HepG2 (cell line): Measurements from ENCODE around the gene NFATC2. TPM values are rescaled to one million over a fixed set of nuclear protein-coding genes. Genes with fewer than 3 reads are reported as not detected.
A peak's percentile ranks its signal among the peaks of the same experiment; 100 is the strongest.

Source experiments
- ARID4A ChIP-seq: sonication (generic); formaldehyde crosslinking; IDR thresholded peaks from 2 replicates; pipeline ENCODE4 v1.5.0; 2020; ENCODE audit warnings: mild to moderate bottlenecking, missing genetic modification reagents, borderline replicate concordance
- ATF6 ChIP-seq: sonication (generic); formaldehyde crosslinking; conservative IDR thresholded peaks from 2 replicates; pipeline ENCODE4 v1.4.0; 2020; ENCODE audit warnings: missing genetic modification reagents
- HDAC2 ChIP-seq: sonication (generic); formaldehyde crosslinking; IDR thresholded peaks from 2 replicates; pipeline ENCODE4 v1.4.0; 2020; ENCODE audit warnings: missing genetic modification reagents
- HIC2 ChIP-seq: sonication (generic); formaldehyde crosslinking; IDR thresholded peaks from 2 replicates; pipeline ENCODE4 v1.9.0; 2022; ENCODE audit warnings: low read depth, missing genetic modification reagents
- PAF1 ChIP-seq: IDR thresholded peaks from 2 replicates; pipeline ENCODE4 v1.6.1; 2016; ENCODE audit warnings: missing genetic modification reagents, missing compliant biosample characterization
- PAX8 ChIP-seq: sonication (generic); formaldehyde crosslinking; IDR thresholded peaks from 2 replicates; pipeline ENCODE4 v1.8.0; 2022; ENCODE audit warnings: mild to moderate bottlenecking, missing genetic modification reagents, borderline replicate concordance
- RELA ChIP-seq: sonication (generic); formaldehyde crosslinking; IDR thresholded peaks from 2 replicates; pipeline ENCODE4 v1.4.0; 2020; ENCODE audit warnings: missing genetic modification reagents
- U2AF1 ChIP-seq: fragments of 200-400 bp; formaldehyde crosslinking; optimal IDR thresholded peaks from 2 replicates; pipeline ENCODE3; 2017; ENCODE audit warnings: mild to moderate bottlenecking, low read depth, low read length
- U2AF2 ChIP-seq: fragments of 200-400 bp; formaldehyde crosslinking; IDR thresholded peaks from 2 replicates; pipeline ENCODE4 v1.6.1; 2017; ENCODE audit warnings: low read depth, mild to moderate bottlenecking, low read length
- ZFP36 ChIP-seq: fragments of 150-350 bp; IDR thresholded peaks from 2 replicates; pipeline ENCODE4 v1.6.1; 2018; ENCODE audit warnings: borderline replicate concordance, low read length, low read depth; ENCODE audit not compliant: partially characterized antibody
- ZFY ChIP-seq: sonication (generic); formaldehyde crosslinking; IDR thresholded peaks from 2 replicates; pipeline ENCODE4 v1.4.0; 2020; ENCODE audit warnings: missing genetic modification reagents
- ZMAT5 ChIP-seq: sonication (generic); formaldehyde crosslinking; IDR thresholded peaks from 2 replicates; pipeline ENCODE4 v1.5.0; 2020; ENCODE audit warnings: mild to moderate bottlenecking, low read depth, missing genetic modification reagents, borderline replicate concordance
- ZNF292 ChIP-seq: sonication (generic); formaldehyde crosslinking; IDR thresholded peaks from 2 replicates; pipeline ENCODE4 v1.8.1; 2022; ENCODE audit warnings: mild to moderate bottlenecking, low read depth, missing genetic modification reagents, borderline replicate concordance
- ZNF598 ChIP-seq: sonication (generic); formaldehyde crosslinking; IDR thresholded peaks from 2 replicates; pipeline ENCODE4 v1.5.1; 2020; ENCODE audit warnings: mild to moderate bottlenecking, missing genetic modification reagents, borderline replicate concordance
- ZNF839 ChIP-seq: sonication (generic); formaldehyde crosslinking; IDR thresholded peaks from 2 replicates; pipeline ENCODE4 v1.4.0; 2020; ENCODE audit warnings: missing genetic modification reagents, mild to moderate bottlenecking, borderline replicate concordance
- ZZZ3 ChIP-seq: sonication (generic); formaldehyde crosslinking; IDR thresholded peaks from 2 replicates; pipeline ENCODE4 v1.4.0; 2020; ENCODE audit warnings: missing genetic modification reagents, mild to moderate bottlenecking, borderline replicate concordance
- polyA plus RNA-seq, 8 experiments: library from polyadenylated mRNA; depleted of rRNA in 3 of 8; stranded (reverse) in 7 of 8; unstranded in 1 of 8; fragments of >200 nt; fragmentation: Illumina TruSeq in 4 of 8; extraction: Trizol in 4 of 8; gene quantifications; 2 replicates each; pipeline versions ENCODE4 v1.2.1 to v1.2.3, GENCODE V29; 2011 to 2016; ENCODE audit warnings: low read depth in 4 of 8, missing spikeins in 1 of 8, mixed read lengths in 1 of 8; ENCODE audit not compliant: insufficient read depth in 1 of 8
- total RNA-seq, 5 experiments: library from RNA; depleted of rRNA; stranded (reverse); fragments of >200 nt; fragmentation: Illumina TruSeq; extraction: Trizol; gene quantifications; 2 replicates each; pipeline ENCODE4 v1.2.3, GENCODE V29; 2016; ENCODE audit warnings: low read depth in 1 of 5
- TF ChIP-seq, protein P1 (sequence below): sonication (generic); formaldehyde crosslinking; IDR thresholded peaks from 2 replicates; pipeline ENCODE4 v1.4.0; 2020; ENCODE audit warnings: missing genetic modification reagents

The NFATC2 gene
- total and polyA plus RNA-seq, 2 of the 13 experiments (the other 11 are each of a cell fraction or from before 2014, with no cell fraction given) = 1.9 to 3.3 TPM

DNA sequence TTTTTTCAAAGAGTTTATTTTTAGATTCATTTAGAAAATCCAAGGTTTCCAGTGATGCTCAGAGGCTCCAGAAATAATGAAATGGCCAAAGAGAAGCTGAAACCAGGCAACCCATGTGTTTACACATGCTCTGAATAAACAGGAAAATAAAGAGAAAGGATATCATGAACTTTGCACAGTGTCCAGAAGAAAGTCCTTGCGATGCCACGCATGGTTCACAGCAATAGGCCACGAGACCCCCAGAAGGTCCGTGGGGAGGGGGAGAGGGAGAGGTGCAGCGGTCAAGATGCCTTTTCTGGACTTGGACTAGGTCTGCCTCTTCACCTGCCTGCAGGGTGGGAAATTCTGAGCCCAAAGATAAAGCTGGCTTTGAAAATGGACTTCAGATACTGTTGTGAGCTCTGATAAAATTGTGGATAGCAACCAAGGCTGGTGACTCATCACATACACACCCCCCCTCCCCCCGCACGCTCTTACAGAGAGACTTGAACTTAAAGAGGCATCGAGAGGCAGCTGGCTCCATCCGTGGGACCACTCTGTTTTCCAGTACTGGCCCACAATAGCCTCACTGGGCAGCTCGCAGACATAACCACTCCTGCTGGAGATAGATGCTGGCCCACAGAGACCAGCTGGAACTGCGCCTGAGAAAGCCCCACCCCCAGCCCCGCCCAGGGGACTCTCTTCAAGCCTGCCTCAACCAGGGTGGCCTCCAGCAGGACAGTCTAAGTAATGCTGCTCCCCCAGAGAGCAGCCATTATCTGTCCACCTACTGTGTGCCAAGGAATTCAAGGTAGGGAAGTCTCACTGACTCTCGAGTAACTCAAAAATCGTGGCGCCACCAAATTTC lies 21.2 kb upstream of the NFATC2 start (continued):
- TF ChIP-seq ARID4A (CRISPR knock-in tag) = peak; percentile 34; the same call in 1 of the 2 replicates
- no peak for TF ChIP-seq ZFY (CRISPR knock-in tag)
- peak; percentile 77; the same call in 1 of the 2 replicates for TF ChIP-seq ZNF292
- no peak for TF ChIP-seq ZZZ3
- no peak for TF ChIP-seq ZNF839 (CRISPR knock-in tag)
- TF ChIP-seq PAX8 = no peak
- TF ChIP-seq ZNF598 (CRISPR knock-in tag) = peak; percentile 67; the same call in 1 of the 2 replicates
- TF ChIP-seq, protein P1, sequence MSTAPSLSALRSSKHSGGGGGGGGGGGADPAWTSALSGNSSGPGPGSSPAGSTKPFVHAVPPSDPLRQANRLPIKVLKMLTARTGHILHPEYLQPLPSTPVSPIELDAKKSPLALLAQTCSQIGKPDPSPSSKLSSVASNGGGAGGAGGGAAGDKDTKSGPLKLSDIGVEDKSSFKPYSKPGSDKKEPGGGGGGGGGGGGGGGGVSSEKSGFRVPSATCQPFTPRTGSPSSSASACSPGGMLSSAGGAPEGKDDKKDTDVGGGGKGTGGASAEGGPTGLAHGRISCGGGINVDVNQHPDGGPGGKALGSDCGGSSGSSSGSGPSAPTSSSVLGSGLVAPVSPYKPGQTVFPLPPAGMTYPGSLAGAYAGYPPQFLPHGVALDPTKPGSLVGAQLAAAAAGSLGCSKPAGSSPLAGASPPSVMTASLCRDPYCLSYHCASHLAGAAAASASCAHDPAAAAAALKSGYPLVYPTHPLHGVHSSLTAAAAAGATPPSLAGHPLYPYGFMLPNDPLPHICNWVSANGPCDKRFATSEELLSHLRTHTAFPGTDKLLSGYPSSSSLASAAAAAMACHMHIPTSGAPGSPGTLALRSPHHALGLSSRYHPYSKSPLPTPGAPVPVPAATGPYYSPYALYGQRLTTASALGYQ = no peak
- TF ChIP-seq U2AF2 = no peak
- TF ChIP-seq ZFP36 = no peak
- 0 out of 2 replicates have a peak, but pooled peaks have one; percentile 25 for TF ChIP-seq ATF6 (CRISPR knock-in tag)
- TF ChIP-seq HDAC2 = peak; percentile 56; the same call in 1 of the 2 replicates
- no peak for TF ChIP-seq RELA
- TF ChIP-seq HIC2 = no peak
- TF ChIP-seq ZMAT5 = no peak
- TF ChIP-seq U2AF1 = no peak
- no peak for TF ChIP-seq PAF1 (CRISPR knock-in tag)
